Cardiac atrium fibroblast (primary cell): ENCODE results near the gene LYPD5. TPM values are rescaled to one million over a fixed set of nuclear protein-coding genes. Genes with fewer than 3 reads are reported as not detected.

ENCODE experiments used
- total RNA-seq: library from RNA; depleted of rRNA; stranded (reverse); fragments of >200 nt; gene quantifications from 2 replicates; pipeline ENCODE4 v1.2.3, GENCODE V29; 2015

LYPD5 gene
- total RNA-seq: 3.2 TPM in 1 of 2 replicates, not detected in the other

DNA sequence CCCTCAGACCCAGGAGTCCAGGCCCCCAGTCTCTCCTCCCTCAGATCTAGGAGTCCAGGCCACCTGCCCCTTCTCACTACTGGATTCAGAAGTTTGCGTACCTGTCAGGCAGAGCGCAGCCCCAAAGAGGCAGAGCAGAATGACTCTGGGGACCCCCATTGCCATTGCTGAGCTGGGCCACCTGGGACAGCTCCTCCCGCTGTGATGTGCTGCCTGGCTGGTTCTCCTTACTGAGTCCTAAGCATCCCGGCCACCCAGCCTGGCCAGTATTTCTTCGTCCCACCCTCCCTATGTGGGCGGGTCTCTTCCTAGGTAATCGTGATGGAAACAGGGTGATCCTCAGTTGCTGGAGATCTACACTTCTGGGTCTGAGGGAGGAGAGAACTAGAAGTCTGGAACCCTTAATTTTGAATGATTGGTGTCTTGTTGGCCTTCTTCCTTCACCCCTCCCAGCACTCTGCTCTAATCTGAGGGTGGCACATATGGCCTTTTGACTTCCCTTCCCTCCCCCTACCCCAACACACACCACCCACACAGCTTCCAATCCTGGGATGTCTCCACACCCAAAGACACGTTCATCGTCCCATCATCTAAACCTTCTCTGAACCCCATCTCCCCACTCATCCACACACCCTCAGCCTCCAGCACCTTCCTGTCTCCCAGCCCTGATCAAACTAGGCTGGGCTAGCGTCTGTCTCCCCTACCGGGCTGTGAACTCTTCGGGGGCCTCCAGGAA lies at the start of gene LYPD5:
Gene LYPD5 (minus strand): TSS at position 232 of the 736 bp plus-strand sequence. CDS start 67 bp downstream, at position 165.

DNA sequence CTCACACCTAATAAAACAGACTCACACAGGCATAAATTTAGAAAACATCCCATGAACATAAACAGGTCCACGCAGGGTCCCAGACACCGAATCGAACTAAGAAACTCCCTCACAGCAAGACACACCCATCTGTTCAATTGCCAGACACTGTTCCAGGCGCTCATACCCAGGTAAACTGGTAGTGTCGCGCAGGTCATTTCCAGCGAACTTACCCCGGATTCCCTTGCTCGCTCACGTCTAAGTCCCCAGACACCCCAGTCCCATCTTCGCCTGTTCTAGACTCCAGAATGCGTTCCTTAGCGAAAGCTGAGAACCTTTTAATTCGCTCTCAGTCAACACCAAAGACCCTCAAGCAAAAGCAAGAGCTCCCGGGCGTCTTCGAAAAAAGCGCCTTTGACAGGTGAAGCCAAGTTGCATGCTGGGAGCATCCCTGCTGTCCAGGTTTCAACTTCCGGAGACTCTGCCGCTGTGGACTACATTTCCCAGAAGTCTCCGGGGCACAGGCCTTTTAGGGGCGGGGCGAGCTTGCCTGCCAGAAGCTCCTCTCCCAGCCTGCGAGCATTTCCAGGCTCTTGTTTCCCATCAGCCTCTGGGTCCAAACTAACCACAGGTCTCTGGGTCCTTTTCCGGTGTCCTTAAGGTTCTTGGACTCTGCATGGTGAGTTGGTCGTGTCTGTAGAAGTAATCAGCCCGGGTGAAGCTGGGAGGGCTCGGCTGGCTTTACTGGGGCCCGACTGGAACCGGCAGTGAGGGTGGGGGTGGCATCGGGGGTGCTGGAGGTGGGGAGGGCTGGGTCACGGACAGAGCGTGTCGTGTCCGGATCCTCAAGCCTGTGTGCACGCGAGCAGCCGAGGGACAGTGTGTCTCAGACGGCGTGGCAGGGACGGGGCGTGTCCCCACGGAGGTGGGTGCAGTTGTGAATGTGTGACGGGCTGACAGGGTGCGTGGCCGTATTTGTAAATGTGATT lies 24.8 kb upstream of the LYPD5 start, which contains the start of gene ZNF283:
Gene ZNF283 (plus strand): TSS at position 535 of the 968 bp plus-strand sequence. CDS start 6,184 bp downstream, outside the sequence.

GRCh38 chr19:43780706-43781525 lies 21.3 kb downstream of the LYPD5 start, which contains the start of gene KCNN4:
Gene KCNN4 (minus strand): TSS chr19:43780973. CDS start chr19:43780861, 112 bp downstream.

DNA sequence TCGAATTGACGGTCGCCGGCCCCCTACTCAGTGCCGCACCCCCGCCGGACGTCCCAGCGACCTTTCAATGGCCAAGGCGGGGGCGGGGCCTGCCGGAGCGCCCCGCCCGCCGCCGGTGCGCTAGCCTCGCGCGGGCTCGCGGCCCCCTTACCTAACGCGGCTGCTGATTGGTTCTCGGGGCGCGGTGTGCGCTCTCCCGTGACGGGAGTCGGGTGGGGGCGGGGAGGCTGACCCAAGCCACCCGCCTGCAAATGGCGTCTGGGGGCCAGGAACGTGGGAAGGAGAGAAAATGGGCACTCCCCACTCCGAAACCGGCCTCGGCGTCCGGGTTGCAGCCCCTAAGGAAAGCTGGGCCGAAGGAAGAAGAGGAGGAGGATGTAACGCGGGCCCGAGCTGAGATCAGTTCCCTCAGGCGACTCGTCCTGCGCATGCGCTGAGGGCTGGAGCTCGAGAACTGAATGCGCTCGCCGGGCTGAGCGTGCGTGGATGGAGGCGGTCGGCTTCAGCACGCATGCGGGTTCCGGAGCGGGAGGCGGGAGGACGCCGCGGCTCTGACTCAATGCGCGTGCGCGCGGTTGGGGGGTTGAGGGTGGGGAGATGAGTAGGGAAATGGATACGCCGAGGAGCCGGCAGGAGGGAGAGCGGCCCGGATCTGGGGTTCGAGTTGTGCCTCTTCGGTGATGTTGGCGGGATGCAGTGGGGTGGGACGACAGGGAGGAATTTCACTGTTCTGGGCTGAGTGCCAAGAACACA lies 47.6 kb downstream of the LYPD5 start, which contains the start of gene SMG9:
Gene SMG9 (minus strand): TSS at position 460 of the 753 bp plus-strand sequence. CDS start 4,221 bp downstream, outside the sequence.

Other genes with a start within 250 kb of the LYPD5 start
- gene XRCC1, start 226.9 kb downstream of the LYPD5 start, total RNA-seq: 14.7 and 21.8 TPM in 2 replicates
- 0.65 and 1.8 TPM in 2 replicates for gene PINLYP, start 226.6 kb downstream of the LYPD5 start, total RNA-seq
- gene IRGQ, start 206.3 kb downstream of the LYPD5 start, total RNA-seq: 12.5 and 16.7 TPM in 2 replicates
- gene ZNF576, start 205.9 kb downstream of the LYPD5 start, total RNA-seq: 11.7 and 14.7 TPM in 2 replicates
- gene SRRM5, start 190.4 kb downstream of the LYPD5 start, total RNA-seq: not detected in 2 replicates
- 30.7 and 45.0 TPM in 2 replicates for gene ZNF428, start 182.8 kb downstream of the LYPD5 start, total RNA-seq
- gene CADM4, start 162.6 kb downstream of the LYPD5 start, total RNA-seq: 0.36 and 1.3 TPM in 2 replicates
- gene PLAUR, start 132.3 kb downstream of the LYPD5 start, total RNA-seq: 57.7 and 67.7 TPM in 2 replicates
- not detected in 2 replicates for gene IRGC, start 86.4 kb downstream of the LYPD5 start, total RNA-seq
- gene SMG9, start 47.5 kb downstream of the LYPD5 start, total RNA-seq: 12.5 and 19.8 TPM in 2 replicates
- gene KCNN4, start 21.5 kb downstream of the LYPD5 start, total RNA-seq: not detected in 2 replicates
- gene ZNF283, start 24.9 kb upstream of the LYPD5 start, total RNA-seq: 4.7 and 6.3 TPM in 2 replicates
- 2.7 and 6.0 TPM in 2 replicates for gene ZNF404, start 81.5 kb upstream of the LYPD5 start, total RNA-seq
- gene ZNF45, start 132.8 kb upstream of the LYPD5 start, total RNA-seq: 4.7 and 9.4 TPM in 2 replicates
- 2.7 and 7.5 TPM in 2 replicates for gene ZNF221, start 148.8 kb upstream of the LYPD5 start, total RNA-seq
- gene ZNF155, start 181.7 kb upstream of the LYPD5 start, total RNA-seq: 3.2 and 5.3 TPM in 2 replicates
- 1.5 and 2.5 TPM in 2 replicates for gene ZNF230, start 200.5 kb upstream of the LYPD5 start, total RNA-seq
- 3.4 and 3.6 TPM in 2 replicates for gene ZNF222, start 222.9 kb upstream of the LYPD5 start, total RNA-seq
- 3.1 and 3.9 TPM in 2 replicates for gene ZNF223, start 249.6 kb upstream of the LYPD5 start, total RNA-seq